Gastrocnemius medialis (tissue), 4 donors: ENCODE data around the gene PARVA.

Experiments used
- CTCF ChIP-seq, 5 experiments: fragments of 450-650 bp in 3 of 5; fragments of 200-600 bp in 2 of 5; sonication (generic) in 2 of 5; IDR thresholded peaks in 4 of 5; conservative IDR thresholded peaks in 1 of 5; 1 replicate in 4 of 5; 2 replicates in 1 of 5; pipeline ENCODE4 v1.5.1; 2016 to 2019; ENCODE audit warnings: antibody characterized with exemption in 5 of 5, mild to moderate bottlenecking in 3 of 5, moderate library complexity in 3 of 5
- POLR2A ChIP-seq, 2 donors: fragments of 450-650 bp; IDR thresholded peaks; one replicate each; pipeline ENCODE4 v1.6.1; 2017; ENCODE audit warnings: antibody characterized with exemption in 2 of 2, mild to moderate bottlenecking in 2 of 2, moderate library complexity in 2 of 2

GRCh38 chr11:12499071-12499470 is 121.7 kb downstream of the PARVA start:
- TF ChIP-seq CTCF (IDR thresholded peaks at IDR 0.05 in 4 of 5, conservative IDR thresholded peaks at IDR 0.05 in 1 of 5) = no peak
- TF ChIP-seq POLR2A (IDR thresholded peaks at IDR 0.05) = no peak
